ENCODE results near the gene TIPRL.

Gene TIPRL

DNA sequence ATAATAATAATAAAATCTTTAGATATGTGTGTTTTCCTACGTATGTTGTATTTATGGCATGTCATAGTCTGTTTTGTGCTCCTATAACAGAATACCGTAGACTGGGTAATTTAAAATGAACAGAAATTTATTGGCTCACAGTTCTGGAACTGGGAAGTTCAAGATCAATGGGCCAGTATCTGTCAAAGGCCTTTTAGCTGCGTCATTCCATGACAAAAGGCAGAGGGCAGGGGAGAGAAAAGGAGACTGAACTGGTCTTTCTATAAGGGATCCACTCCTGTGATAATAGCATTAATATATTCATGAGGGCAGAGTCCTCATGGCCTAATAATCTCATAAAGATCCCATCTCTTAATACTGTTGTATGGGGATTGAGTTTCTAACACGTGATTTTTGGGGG lies 39.9 kb downstream of the TIPRL start:
- TF ChIP-seq, protein P1, sequence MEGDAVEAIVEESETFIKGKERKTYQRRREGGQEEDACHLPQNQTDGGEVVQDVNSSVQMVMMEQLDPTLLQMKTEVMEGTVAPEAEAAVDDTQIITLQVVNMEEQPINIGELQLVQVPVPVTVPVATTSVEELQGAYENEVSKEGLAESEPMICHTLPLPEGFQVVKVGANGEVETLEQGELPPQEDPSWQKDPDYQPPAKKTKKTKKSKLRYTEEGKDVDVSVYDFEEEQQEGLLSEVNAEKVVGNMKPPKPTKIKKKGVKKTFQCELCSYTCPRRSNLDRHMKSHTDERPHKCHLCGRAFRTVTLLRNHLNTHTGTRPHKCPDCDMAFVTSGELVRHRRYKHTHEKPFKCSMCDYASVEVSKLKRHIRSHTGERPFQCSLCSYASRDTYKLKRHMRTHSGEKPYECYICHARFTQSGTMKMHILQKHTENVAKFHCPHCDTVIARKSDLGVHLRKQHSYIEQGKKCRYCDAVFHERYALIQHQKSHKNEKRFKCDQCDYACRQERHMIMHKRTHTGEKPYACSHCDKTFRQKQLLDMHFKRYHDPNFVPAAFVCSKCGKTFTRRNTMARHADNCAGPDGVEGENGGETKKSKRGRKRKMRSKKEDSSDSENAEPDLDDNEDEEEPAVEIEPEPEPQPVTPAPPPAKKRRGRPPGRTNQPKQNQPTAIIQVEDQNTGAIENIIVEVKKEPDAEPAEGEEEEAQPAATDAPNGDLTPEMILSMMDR (IDR thresholded peaks at IDR 0.05; ENCODE audit: insufficient read depth, low read length, poor library complexity, severe bottlenecking): no peak
- Histone ChIP-seq H3K4me3 (replicated peaks; ENCODE audit: low read depth, low read length) (no peak overlapping the region), H3K27me3 (replicated peaks; ENCODE audit: control insufficient read depth, insufficient read depth, low read length) (no peaks in the 10 kb centered on the region), H3K36me3 (ENCODE audit: control insufficient read depth, insufficient read depth, low read length) (no peaks in the 10 kb centered on the region)
- no peak for DNase-seq (ENCODE audit: extremely low read depth, insufficient read length)

DNA sequence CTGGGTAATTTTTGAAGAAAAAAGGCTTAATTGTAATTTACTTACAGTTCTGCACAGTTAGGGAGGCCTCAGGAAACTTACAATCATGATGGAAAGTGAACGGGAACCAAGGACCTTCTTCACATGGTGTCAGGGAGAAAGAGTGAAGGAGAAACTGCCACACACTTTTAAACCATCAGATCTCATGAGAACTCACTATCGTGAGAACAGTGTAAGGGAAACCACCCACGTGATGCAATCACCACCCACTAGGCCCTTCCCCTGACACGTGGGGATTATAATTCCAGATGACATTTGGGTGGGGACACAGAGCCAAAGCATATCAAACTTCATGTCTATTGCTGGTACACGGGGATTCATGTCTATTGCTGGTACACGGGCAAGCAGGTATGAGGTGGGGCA lies 41.7 kb downstream of the TIPRL start:
- no peak for DNase-seq (ENCODE audit: extremely low read depth, insufficient read length)
- Histone ChIP-seq H3K36me3 (ENCODE audit: control insufficient read depth, insufficient read depth, low read length) (no peaks in the 10 kb centered on the region), H3K27me3 (replicated peaks; ENCODE audit: control insufficient read depth, insufficient read depth, low read length) (no peaks in the 10 kb centered on the region), H3K4me3 (replicated peaks; ENCODE audit: low read depth, low read length) (no peak overlapping the region)
- TF ChIP-seq, protein P1 (IDR thresholded peaks at IDR 0.05; ENCODE audit: insufficient read depth, low read length, poor library complexity, severe bottlenecking): no peak

GRCh38 chr1:168221275-168221674 lies 42.5 kb downstream of the TIPRL start:
- Histone ChIP-seq H3K36me3 (ENCODE audit: control insufficient read depth, insufficient read depth, low read length) (no peaks in the 10 kb centered on the region), H3K27me3 (replicated peaks; ENCODE audit: control insufficient read depth, insufficient read depth, low read length) (no peaks in the 10 kb centered on the region), H3K4me3 (replicated peaks; ENCODE audit: low read depth, low read length) (no peak overlapping the region)
- TF ChIP-seq, protein P1 (IDR thresholded peaks at IDR 0.05; ENCODE audit: insufficient read depth, low read length, poor library complexity, severe bottlenecking): no peak
- no peak for DNase-seq (ENCODE audit: extremely low read depth, insufficient read length)

GRCh38 chr1:168223261-168223660 lies 44.5 kb downstream of the TIPRL start:
- Histone ChIP-seq H3K27me3 (replicated peaks; ENCODE audit: control insufficient read depth, insufficient read depth, low read length) (no peaks in the 10 kb centered on the region), H3K4me3 (replicated peaks; ENCODE audit: low read depth, low read length) (no peak overlapping the region), H3K36me3 (ENCODE audit: control insufficient read depth, insufficient read depth, low read length) (no peaks in the 10 kb centered on the region)
- TF ChIP-seq, protein P1 (IDR thresholded peaks at IDR 0.05; ENCODE audit: insufficient read depth, low read length, poor library complexity, severe bottlenecking): no peak
- DNase-seq (ENCODE audit: extremely low read depth, insufficient read length): no peak

GRCh38 chr1:168223681-168224540 lies 45.1 kb downstream of the TIPRL start:
- DNase-seq (ENCODE audit: extremely low read depth, insufficient read length): no peak
- TF ChIP-seq, protein P1 (IDR thresholded peaks at IDR 0.05; ENCODE audit: insufficient read depth, low read length, poor library complexity, severe bottlenecking): no peak
- H3K4me3 ChIP-seq (replicated peaks; ENCODE audit: low read depth, low read length): no peak overlapping the region
- no peaks in the 10 kb centered on the region for H3K36me3 ChIP-seq (ENCODE audit: control insufficient read depth, insufficient read depth, low read length)
- no peaks in the 10 kb centered on the region for H3K27me3 ChIP-seq (replicated peaks; ENCODE audit: control insufficient read depth, insufficient read depth, low read length)

Data from GM06990 (cell line).